RWPE2 (cell line): ENCODE results near the gene ACACB.

Source experiments
- ATAC-seq: fragments of 200-7000 bp; cut with Tn5 transposase; 3 replicates; pipeline ENCODE4 v1.9.1; 2021; ENCODE audit warnings: low read depth
- DNase-seq: peaks from one replicate; pipeline ENCODE4 v3.0.0-alpha.2; 2020; ENCODE audit warnings: low spot score
- H3K27ac ChIP-seq: fragments of 450-650 bp; 2 replicates; pipeline ENCODE4 v1.5.1; 2017; ENCODE audit warnings: mild to moderate bottlenecking; ENCODE audit not compliant: poor library complexity, severe bottlenecking
- H3K27me3 ChIP-seq: fragments of 250-450 bp; sonication (Bioruptor Pico); 2 replicates; pipeline ENCODE4 v1.5.1; 2021; ENCODE audit warnings: mild to moderate bottlenecking, moderate library complexity; ENCODE audit not compliant: insufficient read depth, poor library complexity, severe bottlenecking
- H3K36me3 ChIP-seq: fragments of 250-450 bp; sonication (Bioruptor Pico); 2 replicates; pipeline ENCODE4 v1.5.1; 2020; ENCODE audit warnings: low read depth, mild to moderate bottlenecking, moderate library complexity
- H3K4me1 ChIP-seq: fragments of 250-450 bp; sonication (Bioruptor Pico); 2 replicates; pipeline ENCODE4 v1.5.1; 2021; ENCODE audit warnings: mild to moderate bottlenecking, moderate library complexity; ENCODE audit not compliant: insufficient read depth, poor library complexity, severe bottlenecking
- H3K4me3 ChIP-seq: fragments of 250-450 bp; sonication (Bioruptor Pico); 2 replicates; pipeline ENCODE4 v1.5.1; 2021; ENCODE audit warnings: mild to moderate bottlenecking, moderate library complexity; ENCODE audit not compliant: severe bottlenecking
- H3K9me3 ChIP-seq: fragments of 250-450 bp; sonication (Bioruptor Pico); 2 replicates; pipeline ENCODE4 v1.5.1; 2021; ENCODE audit warnings: mild to moderate bottlenecking, moderate library complexity; ENCODE audit not compliant: severe bottlenecking
- TF ChIP-seq, protein P1 (sequence below): fragments of 450-650 bp; IDR thresholded peaks from one replicate; pipeline ENCODE4 v1.5.1; 2017; ENCODE audit warnings: mild to moderate bottlenecking, moderate library complexity; ENCODE audit not compliant: poor library complexity, severe bottlenecking

ACACB gene

GRCh38 chr12:109264943-109265650 lies 148.7 kb downstream of the ACACB start:
- no peak overlapping the region for H3K4me3 ChIP-seq
- no peak for ATAC-seq
- no peak for DNase-seq
- H3K27ac ChIP-seq: no peak overlapping the region
- H3K27me3 ChIP-seq: no peaks in the 10 kb centered on the region
- no peaks in the 10 kb centered on the region for H3K36me3 ChIP-seq
- H3K9me3 ChIP-seq: no peaks in the 10 kb centered on the region
- TF ChIP-seq, protein P1, sequence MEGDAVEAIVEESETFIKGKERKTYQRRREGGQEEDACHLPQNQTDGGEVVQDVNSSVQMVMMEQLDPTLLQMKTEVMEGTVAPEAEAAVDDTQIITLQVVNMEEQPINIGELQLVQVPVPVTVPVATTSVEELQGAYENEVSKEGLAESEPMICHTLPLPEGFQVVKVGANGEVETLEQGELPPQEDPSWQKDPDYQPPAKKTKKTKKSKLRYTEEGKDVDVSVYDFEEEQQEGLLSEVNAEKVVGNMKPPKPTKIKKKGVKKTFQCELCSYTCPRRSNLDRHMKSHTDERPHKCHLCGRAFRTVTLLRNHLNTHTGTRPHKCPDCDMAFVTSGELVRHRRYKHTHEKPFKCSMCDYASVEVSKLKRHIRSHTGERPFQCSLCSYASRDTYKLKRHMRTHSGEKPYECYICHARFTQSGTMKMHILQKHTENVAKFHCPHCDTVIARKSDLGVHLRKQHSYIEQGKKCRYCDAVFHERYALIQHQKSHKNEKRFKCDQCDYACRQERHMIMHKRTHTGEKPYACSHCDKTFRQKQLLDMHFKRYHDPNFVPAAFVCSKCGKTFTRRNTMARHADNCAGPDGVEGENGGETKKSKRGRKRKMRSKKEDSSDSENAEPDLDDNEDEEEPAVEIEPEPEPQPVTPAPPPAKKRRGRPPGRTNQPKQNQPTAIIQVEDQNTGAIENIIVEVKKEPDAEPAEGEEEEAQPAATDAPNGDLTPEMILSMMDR: no peak
- no peaks in the 10 kb centered on the region for H3K4me1 ChIP-seq

- H3K9me3 ChIP-seq: no peaks in the 10 kb centered on the region
- TF ChIP-seq, protein P1: no peak
- no peaks in the 10 kb centered on the region for H3K36me3 ChIP-seq
- H3K27me3 ChIP-seq: no peaks in the 10 kb centered on the region
- H3K4me3 ChIP-seq: no peak overlapping the region
- no peak for ATAC-seq
- DNase-seq: no peak
- no peaks in the 10 kb centered on the region for H3K4me1 ChIP-seq
- H3K27ac ChIP-seq: no peak overlapping the region
Measured at GRCh38 chr12:109266106-109266879, 149.9 kb downstream of the ACACB start.

- Histone ChIP-seq H3K27ac (no peak overlapping the region), H3K9me3 (no peaks in the 10 kb centered on the region), H3K27me3 (no peaks in the 10 kb centered on the region), H3K4me3 (no peak overlapping the region), H3K36me3 (no peaks in the 10 kb centered on the region), H3K4me1 (no peaks in the 10 kb centered on the region)
- TF ChIP-seq, protein P1: no peak
- no peak for ATAC-seq
- no peak for DNase-seq
Measured at GRCh38 chr12:109267361-109267760, 151.0 kb downstream of the ACACB start.

GRCh38 chr12:109268896-109269295 lies 152.5 kb downstream of the ACACB start:
- Histone ChIP-seq H3K27ac (no peak overlapping the region), H3K4me3 (no peak overlapping the region), H3K4me1 (no peaks in the 10 kb centered on the region), H3K27me3 (no peaks in the 10 kb centered on the region), H3K36me3 (no peaks in the 10 kb centered on the region), H3K9me3 (no peaks in the 10 kb centered on the region)
- DNase-seq (no peak), ATAC-seq (no peak)
- TF ChIP-seq, protein P1: no peak

DNA sequence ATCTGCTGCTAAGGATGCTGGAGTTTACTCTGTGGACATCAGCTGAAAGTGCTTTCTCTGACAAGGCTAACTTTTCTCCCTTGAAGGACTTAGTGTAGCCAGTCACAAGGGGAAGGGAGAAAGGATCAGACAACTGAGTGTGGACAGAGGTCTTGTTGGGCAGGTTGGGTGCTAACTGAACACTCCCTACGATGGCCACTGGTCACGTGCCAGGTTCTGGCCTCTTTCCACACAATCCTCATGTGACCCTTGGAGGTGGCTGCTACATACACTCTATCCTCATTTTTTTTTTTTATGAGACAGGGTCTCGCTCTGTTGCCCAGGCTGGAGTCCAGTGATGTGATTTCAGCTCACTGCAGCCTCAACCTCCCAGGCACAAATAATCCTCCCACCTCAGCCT lies 153.0 kb downstream of the ACACB start:
- TF ChIP-seq, protein P1: no peak
- ATAC-seq (no peak), DNase-seq (no peak)
- Histone ChIP-seq H3K4me1 (no peaks in the 10 kb centered on the region), H3K4me3 (no peak overlapping the region), H3K27me3 (no peaks in the 10 kb centered on the region), H3K27ac (no peak overlapping the region), H3K36me3 (no peaks in the 10 kb centered on the region), H3K9me3 (no peaks in the 10 kb centered on the region)
